Measurements from ENCODE around the gene GTF2A1L.

Gene GTF2A1L

DNA sequence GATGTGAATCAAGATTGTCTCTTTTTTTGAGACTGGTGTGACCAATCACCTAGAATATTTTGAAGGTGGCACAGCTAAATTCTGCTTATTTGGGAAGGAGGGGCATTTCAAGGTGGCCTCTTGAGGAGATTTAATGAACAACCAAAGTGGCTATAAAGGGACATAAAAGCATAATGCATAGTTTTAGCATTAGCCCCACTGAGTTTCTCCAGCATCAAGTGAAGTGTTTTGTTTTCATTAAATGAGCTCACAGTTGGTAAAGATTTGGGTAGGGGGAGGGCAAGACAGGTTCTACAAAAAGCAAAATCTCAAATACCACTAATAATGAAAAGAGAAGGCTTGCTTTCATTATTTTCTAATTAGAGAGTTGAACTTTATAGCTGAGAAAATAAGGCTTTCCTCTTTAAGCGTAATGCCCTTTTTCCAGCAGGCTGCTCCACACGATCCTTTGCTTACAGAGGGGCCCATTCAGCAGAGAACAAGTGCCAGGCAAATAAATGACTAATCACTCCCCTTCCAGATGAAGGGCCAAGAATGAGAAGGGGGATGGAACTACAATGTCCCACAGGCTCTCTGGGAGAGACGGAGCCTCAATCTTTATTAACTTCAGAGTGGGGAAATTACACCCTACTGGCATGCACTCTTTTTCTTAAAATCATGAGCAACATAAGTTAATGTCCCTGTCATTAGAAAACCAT is 102.0 kb downstream of the GTF2A1L start:
- TF ChIP-seq, protein P1, sequence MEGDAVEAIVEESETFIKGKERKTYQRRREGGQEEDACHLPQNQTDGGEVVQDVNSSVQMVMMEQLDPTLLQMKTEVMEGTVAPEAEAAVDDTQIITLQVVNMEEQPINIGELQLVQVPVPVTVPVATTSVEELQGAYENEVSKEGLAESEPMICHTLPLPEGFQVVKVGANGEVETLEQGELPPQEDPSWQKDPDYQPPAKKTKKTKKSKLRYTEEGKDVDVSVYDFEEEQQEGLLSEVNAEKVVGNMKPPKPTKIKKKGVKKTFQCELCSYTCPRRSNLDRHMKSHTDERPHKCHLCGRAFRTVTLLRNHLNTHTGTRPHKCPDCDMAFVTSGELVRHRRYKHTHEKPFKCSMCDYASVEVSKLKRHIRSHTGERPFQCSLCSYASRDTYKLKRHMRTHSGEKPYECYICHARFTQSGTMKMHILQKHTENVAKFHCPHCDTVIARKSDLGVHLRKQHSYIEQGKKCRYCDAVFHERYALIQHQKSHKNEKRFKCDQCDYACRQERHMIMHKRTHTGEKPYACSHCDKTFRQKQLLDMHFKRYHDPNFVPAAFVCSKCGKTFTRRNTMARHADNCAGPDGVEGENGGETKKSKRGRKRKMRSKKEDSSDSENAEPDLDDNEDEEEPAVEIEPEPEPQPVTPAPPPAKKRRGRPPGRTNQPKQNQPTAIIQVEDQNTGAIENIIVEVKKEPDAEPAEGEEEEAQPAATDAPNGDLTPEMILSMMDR (IDR thresholded peaks at IDR 0.05; ENCODE audit: insufficient read depth, low read length, missing control alignments), result no peak
- H3K4me3 ChIP-seq (ENCODE audit: low read depth, low read length), result no peak overlapping the region
- ChIA-PET CTCF (no interaction called here), POLR2A (no interaction called here)
- DNase-seq (ENCODE audit: low read depth, low spot score), result no peak

DNA sequence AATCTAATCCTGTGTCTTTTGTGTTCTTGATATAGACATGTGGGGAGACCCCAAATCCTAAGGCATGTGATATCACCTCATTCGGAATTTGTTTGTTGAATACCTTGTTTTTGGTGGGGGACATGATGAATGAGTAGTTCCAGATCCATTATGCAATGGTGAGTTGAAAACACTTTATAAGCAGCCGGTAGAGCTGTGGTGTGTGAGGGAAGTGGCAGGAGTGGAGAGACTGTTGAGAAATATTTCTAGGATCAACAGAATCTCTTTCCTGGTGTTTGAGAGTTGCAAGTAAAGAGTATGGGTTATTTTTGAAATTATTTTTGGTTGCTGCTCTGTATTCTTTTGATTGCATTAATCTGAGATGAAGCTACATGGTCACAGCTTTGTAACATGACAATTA is 103.5 kb downstream of the GTF2A1L start:
- ChIA-PET POLR2A (no interaction called here), CTCF (no interaction called here)
- no peak for DNase-seq (ENCODE audit: low read depth, low spot score)
- H3K4me3 ChIP-seq (ENCODE audit: low read depth, low read length), result no peak overlapping the region
- TF ChIP-seq, protein P1 (IDR thresholded peaks at IDR 0.05; ENCODE audit: insufficient read depth, low read length, missing control alignments), result no peak

DNA sequence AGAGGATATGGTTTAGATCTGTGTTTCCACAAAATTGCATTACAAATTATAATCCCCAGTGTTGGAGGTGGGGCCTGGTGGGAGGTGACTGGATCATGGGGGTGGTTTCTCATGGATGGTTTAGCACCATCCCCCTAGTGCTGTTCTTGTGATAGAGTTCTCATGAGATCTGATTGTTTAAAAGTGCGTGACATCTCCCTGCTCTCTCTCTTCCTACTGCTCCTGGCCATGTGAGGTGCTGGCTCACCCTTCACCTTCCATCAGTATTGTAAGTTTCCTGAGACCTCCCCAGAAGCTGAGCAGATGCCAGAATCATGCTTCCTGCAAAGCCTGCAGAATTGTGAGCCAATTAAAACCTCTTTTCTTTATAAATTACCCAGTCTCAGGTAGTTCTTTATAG is 104.7 kb downstream of the GTF2A1L start:
- TF ChIP-seq, protein P1 (IDR thresholded peaks at IDR 0.05; ENCODE audit: insufficient read depth, low read length, missing control alignments), result no peak
- DNase-seq (ENCODE audit: low read depth, low spot score), result no peak
- H3K4me3 ChIP-seq (ENCODE audit: low read depth, low read length), result no peak overlapping the region
- POLR2A ChIA-PET, result no interaction called here
- CTCF ChIA-PET, result no interaction called here

DNA sequence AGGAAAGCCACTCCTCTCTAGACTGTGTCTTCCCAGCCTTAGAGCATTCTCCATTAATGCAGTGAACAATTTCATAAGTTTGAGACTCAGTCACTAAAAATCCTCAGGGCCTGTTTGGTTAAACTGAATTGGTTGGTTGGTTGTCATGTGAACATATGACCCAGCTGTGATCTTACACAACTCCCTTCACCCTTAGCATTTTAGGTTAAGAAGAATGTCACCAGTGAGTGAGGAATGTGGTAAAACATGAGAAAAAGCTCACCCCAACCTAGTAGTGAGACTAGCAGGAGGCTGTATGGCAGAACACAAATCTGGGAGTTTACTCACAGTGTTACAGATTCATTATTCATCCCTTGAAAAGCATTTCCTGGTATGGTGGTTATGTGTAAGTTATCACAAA is 105.5 kb downstream of the GTF2A1L start:
- TF ChIP-seq, protein P1 (IDR thresholded peaks at IDR 0.05; ENCODE audit: insufficient read depth, low read length, missing control alignments), result no peak
- ChIA-PET CTCF (no interaction called here), POLR2A (no interaction called here)
- H3K4me3 ChIP-seq (ENCODE audit: low read depth, low read length), result no peak overlapping the region
- DNase-seq (ENCODE audit: low read depth, low spot score), result peak; percentile 58

DNA sequence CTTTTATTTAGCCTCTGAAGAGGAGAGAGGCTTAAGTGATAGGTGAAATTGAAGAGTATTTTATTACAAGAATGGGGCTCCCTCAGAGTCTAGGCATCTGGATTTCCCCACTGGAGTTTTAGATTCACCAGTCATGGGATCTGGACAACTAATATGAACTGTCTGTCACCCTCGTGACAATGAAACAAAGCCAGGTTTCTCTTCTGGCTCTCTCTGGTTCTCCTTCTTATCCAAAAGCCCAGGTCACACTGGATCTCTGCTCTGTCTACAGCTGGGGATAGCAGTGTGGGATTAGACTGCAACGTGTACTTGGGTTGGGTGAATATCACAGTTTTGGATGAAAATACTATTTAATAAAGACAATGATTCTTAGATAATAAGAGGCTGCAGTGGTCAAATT is 106.6 kb downstream of the GTF2A1L start:
- POLR2A ChIA-PET, result no interaction called here
- no peak overlapping the region for H3K4me3 ChIP-seq (ENCODE audit: low read depth, low read length)
- TF ChIP-seq, protein P1 (IDR thresholded peaks at IDR 0.05; ENCODE audit: insufficient read depth, low read length, missing control alignments), result no peak
- CTCF ChIA-PET, result no interaction called here
- DNase-seq (ENCODE audit: low read depth, low spot score), result no peak

DNA sequence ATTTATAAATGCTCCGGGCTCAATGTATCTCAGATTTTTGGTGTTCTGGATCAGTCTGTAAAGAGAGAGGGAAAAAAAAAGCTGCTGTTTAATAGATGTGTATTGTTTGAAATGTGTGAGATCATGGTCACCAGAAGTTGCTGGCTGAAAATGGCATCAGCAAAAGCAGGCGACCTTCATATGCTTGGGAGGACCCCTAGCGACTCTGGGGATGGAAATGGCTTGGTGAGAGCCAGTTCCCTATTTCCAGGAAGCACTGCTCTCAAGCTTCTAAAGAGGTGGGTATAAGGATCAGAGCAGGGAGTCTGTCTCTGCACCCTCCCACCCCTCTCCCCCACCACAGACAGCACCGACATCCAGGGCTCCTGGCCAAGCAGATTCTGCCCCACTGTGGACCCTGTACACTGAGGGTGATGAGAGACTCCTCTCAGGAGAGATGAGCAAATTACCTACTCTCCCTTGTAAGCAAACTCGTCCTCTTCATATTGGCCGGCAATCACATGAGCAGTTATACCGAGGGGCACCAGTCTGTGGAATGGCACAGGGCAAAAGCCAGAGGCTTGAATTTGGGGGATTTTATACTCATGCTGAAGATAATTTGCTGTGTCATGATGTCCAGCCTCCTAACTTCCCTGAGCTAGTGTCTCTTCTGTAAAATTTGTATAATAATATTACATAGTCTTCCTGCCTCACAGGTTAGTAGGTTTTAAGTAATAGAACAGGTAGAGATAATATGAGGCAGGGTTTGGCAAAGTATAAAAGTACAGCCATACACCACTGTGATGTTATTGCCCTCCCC is 108.2 kb downstream of the GTF2A1L start:
- ChIA-PET POLR2A (no interaction called here), CTCF (no interaction called here)
- H3K4me3 ChIP-seq (ENCODE audit: low read depth, low read length), result no peak overlapping the region
- DNase-seq (ENCODE audit: low read depth, low spot score), result no peak
- TF ChIP-seq, protein P1 (IDR thresholded peaks at IDR 0.05; ENCODE audit: insufficient read depth, low read length, missing control alignments), result no peak

Data from AG04449 (cell line).